GM06990 (cell line): ENCODE results near the gene SCNN1B.
"Not testable (repeated sequence)": the region's sequence is repeated elsewhere in the genome, so short reads cannot be mapped to it uniquely, and the experiment has no call there.

Source experiments
- DNase-seq: peaks from one replicate; pipeline ENCODE4 v3.0.0-alpha.2; 2011; ENCODE audit not compliant: insufficient read length; ENCODE audit errors: extremely low read depth
- H3K27me3 ChIP-seq: replicated peaks from 2 replicates; pipeline ENCODE4 v1.6.0; 2011; ENCODE audit warnings: low read length; ENCODE audit not compliant: control insufficient read depth, insufficient read depth
- H3K36me3 ChIP-seq: 2 replicates; pipeline ENCODE4 v1.5.1; 2011; ENCODE audit warnings: low read length; ENCODE audit not compliant: control insufficient read depth, insufficient read depth
- H3K4me3 ChIP-seq: replicated peaks from 2 replicates; pipeline ENCODE4 v1.5.1; 2011; ENCODE audit warnings: low read depth, mild to moderate bottlenecking, control low read depth, low read length
- CTCF ChIP-seq: IDR thresholded peaks from 2 replicates; pipeline ENCODE4 v1.5.1; 2011; ENCODE audit warnings: low read length, control low read depth, mild to moderate bottlenecking, inconsistent platforms; ENCODE audit not compliant: insufficient read depth, poor library complexity, severe bottlenecking

Gene SCNN1B

DNA sequence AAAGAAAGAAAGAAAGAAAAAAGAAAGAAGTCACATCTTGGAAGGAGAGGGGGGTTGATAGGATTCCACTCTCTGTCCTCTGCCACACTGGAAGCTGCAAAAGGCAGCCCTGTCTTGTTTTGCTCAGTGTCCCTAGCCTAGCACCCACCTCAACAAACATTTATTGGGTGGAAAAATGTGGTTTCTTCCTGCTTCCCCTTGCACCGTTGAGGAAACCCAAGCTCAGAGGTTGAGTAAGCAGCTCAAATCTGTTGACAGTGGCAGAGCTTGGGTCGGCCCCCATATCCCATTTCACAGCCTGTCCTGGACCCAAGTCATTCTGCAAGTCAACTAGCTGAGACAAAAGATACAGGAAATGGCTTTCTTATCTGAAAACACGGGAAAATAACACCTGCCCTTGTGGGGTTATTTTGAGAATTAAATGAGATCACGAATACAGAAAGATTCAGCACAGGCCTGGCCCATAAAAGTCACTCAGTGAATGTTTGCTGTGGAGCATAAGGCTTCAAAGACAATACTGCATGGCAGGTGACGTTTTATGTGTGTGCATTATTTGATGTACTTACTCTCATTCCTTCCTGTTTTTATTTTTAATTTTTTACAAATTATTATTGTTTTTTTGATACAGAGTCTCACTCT, 63.6 kb downstream of the SCNN1B start:
- no peaks in the 10 kb centered on the region for H3K36me3 ChIP-seq
- H3K27me3 ChIP-seq, result no peaks in the 10 kb centered on the region; the same call in 1 of the 2 replicates
- DNase-seq, result peak; percentile 50
- no peak overlapping the region for H3K4me3 ChIP-seq
- TF ChIP-seq CTCF, result no peak

DNA sequence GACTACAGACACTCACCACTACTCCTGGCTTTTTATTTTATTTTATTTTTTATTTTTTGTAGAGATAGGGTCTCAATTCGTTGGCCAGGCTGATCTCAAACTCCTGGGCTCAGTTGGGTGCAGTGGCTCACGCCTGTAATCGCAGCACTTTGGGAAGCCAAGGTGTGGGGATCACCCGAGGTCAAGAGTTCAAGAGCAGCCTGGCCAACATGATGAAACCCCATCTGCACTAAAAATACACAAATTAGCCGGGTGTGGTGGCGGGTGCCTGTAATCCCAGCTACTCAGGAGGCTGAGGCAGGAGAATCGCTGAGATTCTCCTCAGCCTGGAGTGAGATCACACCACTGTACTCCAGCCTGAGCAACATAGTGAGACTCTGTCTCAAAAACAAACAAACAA, 64.2 kb downstream of the SCNN1B start:
- not testable (repeated sequence) for H3K36me3 ChIP-seq, H3K27me3 ChIP-seq, H3K4me3 ChIP-seq, DNase-seq

DNA sequence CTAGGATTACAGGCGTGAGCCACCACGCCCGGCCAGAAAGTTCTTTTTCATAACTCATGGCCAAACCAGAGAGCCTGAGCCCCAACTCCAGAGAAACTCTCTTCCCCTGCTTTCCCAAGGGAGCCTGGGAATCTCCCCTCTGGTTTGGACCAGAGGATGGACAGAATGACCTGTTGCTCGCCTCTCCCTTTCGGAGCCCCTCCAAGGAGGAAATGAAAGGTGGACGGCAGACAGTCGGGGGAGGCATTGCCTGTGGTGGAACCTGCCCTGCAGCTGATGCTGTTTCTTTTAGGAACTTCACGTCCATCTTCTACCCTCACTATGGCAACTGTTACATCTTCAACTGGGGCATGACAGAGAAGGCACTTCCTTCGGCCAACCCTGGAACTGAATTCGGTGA, 65.5 kb downstream of the SCNN1B start:
- no peak for TF ChIP-seq CTCF
- H3K27me3 ChIP-seq, result no peaks in the 10 kb centered on the region; the same call in 1 of the 2 replicates
- H3K36me3 ChIP-seq, result no peaks in the 10 kb centered on the region
- no peak overlapping the region for H3K4me3 ChIP-seq
- DNase-seq, result no peak

DNA sequence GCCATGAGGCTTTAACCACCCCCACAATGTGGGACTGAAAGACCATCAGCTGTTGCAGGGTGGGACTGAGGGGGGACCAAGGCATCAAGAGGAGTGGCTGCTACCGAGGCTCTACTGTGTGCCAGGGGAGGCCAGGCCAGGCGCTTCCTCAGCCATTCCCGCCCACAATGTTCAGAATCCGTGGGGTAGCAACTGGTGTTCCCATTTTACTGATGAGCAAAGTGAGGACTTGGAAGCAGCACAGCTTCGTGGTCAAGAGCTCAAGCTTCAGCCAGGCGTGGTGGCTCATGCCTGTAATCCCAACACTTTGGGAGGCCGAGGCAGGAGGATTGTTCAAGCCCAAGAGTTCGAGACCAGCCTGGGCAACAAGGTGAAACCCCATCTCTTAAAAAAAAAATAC, 65.9 kb downstream of the SCNN1B start:
- no peak for DNase-seq
- Histone ChIP-seq H3K4me3 (no peak overlapping the region), H3K36me3 (no peaks in the 10 kb centered on the region), H3K27me3 (no peaks in the 10 kb centered on the region; the same call in 1 of the 2 replicates)
- TF ChIP-seq CTCF, result no peak

- Histone ChIP-seq H3K36me3 (no peaks in the 10 kb centered on the region), H3K27me3 (no peaks in the 10 kb centered on the region; the same call in 1 of the 2 replicates), H3K4me3 (no peak overlapping the region)
- no peak for TF ChIP-seq CTCF
- no peak for DNase-seq
Measured at GRCh38 chr16:23368469-23368868, 66.4 kb downstream of the SCNN1B start.

DNA sequence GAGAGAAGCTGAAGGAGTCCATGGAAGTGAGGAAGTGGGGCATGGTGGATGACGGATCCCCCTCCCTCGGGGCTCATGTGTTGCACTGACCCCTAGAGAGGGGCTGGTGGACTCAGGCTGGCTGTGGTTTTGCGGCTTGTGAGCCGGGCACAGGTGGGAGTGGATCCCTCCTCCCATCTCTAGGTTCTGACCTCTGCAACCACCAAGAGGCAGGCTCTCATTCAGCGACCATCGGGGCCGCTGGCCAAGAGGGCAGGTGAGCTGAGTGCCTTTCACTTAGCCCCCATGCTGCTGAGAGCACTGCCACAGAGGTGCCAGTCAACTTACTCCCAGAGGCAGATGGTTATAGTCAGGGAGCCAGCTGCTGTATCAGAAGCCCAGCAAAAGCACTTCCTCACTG, 67.3 kb downstream of the SCNN1B start:
- no peak for DNase-seq
- H3K36me3 ChIP-seq, result no peaks in the 10 kb centered on the region
- H3K4me3 ChIP-seq, result no peak overlapping the region
- no peak for TF ChIP-seq CTCF
- no peaks in the 10 kb centered on the region; the same call in 1 of the 2 replicates for H3K27me3 ChIP-seq
